Choroid plexus epithelial cell (primary cell): ENCODE measurements around the gene CLASP2.
A peak's percentile ranks its signal among the peaks of the same experiment; 100 is the strongest.
"Not testable (repeated sequence)": the region's sequence is repeated elsewhere in the genome, so short reads cannot be mapped to it uniquely, and the experiment has no call there.

Experiments used
- DNase-seq: peaks from one replicate; pipeline ENCODE4 v3.0.0-alpha.2; 2010; ENCODE audit warnings: low read depth
- H3K4me3 ChIP-seq: 2 replicates; pipeline ENCODE4 v1.5.1; 2011; ENCODE audit warnings: low read depth, mild to moderate bottlenecking, control low read depth, low read length, moderate library complexity
- CTCF ChIP-seq: conservative IDR thresholded peaks from 2 replicates; pipeline ENCODE4 v1.5.1; 2011; ENCODE audit warnings: low read depth, mild to moderate bottlenecking, control low read depth, inconsistent platforms, low read length, moderate library complexity

CLASP2 gene

GRCh38 chr3:33699275-33699674, 18.8 kb downstream of the CLASP2 start:
- no peak for DNase-seq
- no peak overlapping the region for H3K4me3 ChIP-seq
- TF ChIP-seq CTCF, result no peak

GRCh38 chr3:33694944-33695343, 23.1 kb downstream of the CLASP2 start:
- DNase-seq, result no peak
- TF ChIP-seq CTCF, result no peak
- H3K4me3 ChIP-seq, result no peak overlapping the region

- DNase-seq, result no peak
- no peak for TF ChIP-seq CTCF
- H3K4me3 ChIP-seq, result no peak overlapping the region
These were observed 27.7 kb downstream of the CLASP2 start for GRCh38 chr3:33690341-33690740.

- no peak for TF ChIP-seq CTCF
- H3K4me3 ChIP-seq, result no peak overlapping the region
- peak; percentile 76 for DNase-seq
These were observed 30.5 kb downstream of the CLASP2 start for GRCh38 chr3:33687406-33688010.

- H3K4me3 ChIP-seq, result no peak overlapping the region
- DNase-seq, result no peak
- TF ChIP-seq CTCF, result no peak
These were observed 35.3 kb downstream of the CLASP2 start for GRCh38 chr3:33682770-33683169.

- H3K4me3 ChIP-seq, result no peak overlapping the region
- no peak for TF ChIP-seq CTCF
- no peak for DNase-seq
These were observed 36.4 kb downstream of the CLASP2 start for GRCh38 chr3:33681667-33682066.

- H3K4me3 ChIP-seq, result no peak overlapping the region
- DNase-seq, result no peak
- TF ChIP-seq CTCF, result no peak
These were observed 40.0 kb downstream of the CLASP2 start for GRCh38 chr3:33678073-33678472.

GRCh38 chr3:33673436-33673835, 44.6 kb downstream of the CLASP2 start:
- DNase-seq, H3K4me3 ChIP-seq: not testable (repeated sequence)
